H1 (cell line): ENCODE measurements around the gene CACNA1C. TPM values are rescaled to one million over a fixed set of nuclear protein-coding genes. Genes with fewer than 3 reads are reported as not detected.

ENCODE experiments used
- BACH1 ChIP-seq: IDR thresholded peaks from 2 replicates; pipeline ENCODE4 v1.6.1; 2012; ENCODE audit warnings: low read length, improper control_type of control experiment
- KDM4A ChIP-seq: IDR thresholded peaks from one replicate; pipeline ENCODE4 v1.7.1; 2012; ENCODE audit warnings: low read depth, mild to moderate bottlenecking, moderate library complexity, low read length, inconsistent platforms; ENCODE audit not compliant: severe bottlenecking
- RXRA ChIP-seq: IDR thresholded peaks from 2 replicates; pipeline ENCODE4 v1.6.1; 2011; ENCODE audit warnings: low read depth, mild to moderate bottlenecking, low read length, moderate library complexity; ENCODE audit not compliant: insufficient read depth
- polyA plus RNA-seq, 7 experiments: library from polyadenylated mRNA; depleted of rRNA in 3 of 7; stranded (reverse) in 5 of 7; unstranded in 2 of 7; fragments of >200 nt in 5 of 7; fragments of 200-250 nt in 2 of 7; gene quantifications; 1 replicate in 5 of 7; 2 replicates in 1 of 7; 4 replicates in 1 of 7; pipeline versions ENCODE4 v1.2.1 to v1.2.3, GENCODE V29; 2011 to 2013; ENCODE audit warnings: missing spikeins in 2 of 7, mixed read lengths in 2 of 7
- total RNA-seq: library from RNA; stranded (reverse); fragmentation: NEBNext Ultra II Directional; extraction: Animal tissue kit (Norgen Biotek cat#: 25700); gene quantifications from 2 replicates; pipeline ENCODE4 v1.2.1, GENCODE V29; 2021

CACNA1C gene
- total and polyA plus RNA-seq, 2 of the 8 experiments (the other 6 are each of a cell fraction or from before 2014, with no cell fraction given): 1.3 TPM

- TF ChIP-seq KDM4A (no peak), RXRA (no peak), BACH1 (no peak)
These were observed 198.0 kb downstream of the CACNA1C start (continued) for GRCh38 chr12:2250797-2251196.
